Measurements from ENCODE around the gene NELFCD.
"Not testable (repeated sequence)": the region's sequence is repeated elsewhere in the genome, so short reads cannot be mapped to it uniquely, and the experiment has no call there.

Gene NELFCD

GRCh38 chr20:58945965-58946631 lies 35.0 kb upstream of the NELFCD start:
- no peak for DNase-seq (ENCODE audit: low read depth)
- no peak overlapping the region for H3K4me3 ChIP-seq (ENCODE audit: low read length)
- TF ChIP-seq CTCF (conservative IDR thresholded peaks at IDR 0.05; ENCODE audit: low read length) = no peak

DNA sequence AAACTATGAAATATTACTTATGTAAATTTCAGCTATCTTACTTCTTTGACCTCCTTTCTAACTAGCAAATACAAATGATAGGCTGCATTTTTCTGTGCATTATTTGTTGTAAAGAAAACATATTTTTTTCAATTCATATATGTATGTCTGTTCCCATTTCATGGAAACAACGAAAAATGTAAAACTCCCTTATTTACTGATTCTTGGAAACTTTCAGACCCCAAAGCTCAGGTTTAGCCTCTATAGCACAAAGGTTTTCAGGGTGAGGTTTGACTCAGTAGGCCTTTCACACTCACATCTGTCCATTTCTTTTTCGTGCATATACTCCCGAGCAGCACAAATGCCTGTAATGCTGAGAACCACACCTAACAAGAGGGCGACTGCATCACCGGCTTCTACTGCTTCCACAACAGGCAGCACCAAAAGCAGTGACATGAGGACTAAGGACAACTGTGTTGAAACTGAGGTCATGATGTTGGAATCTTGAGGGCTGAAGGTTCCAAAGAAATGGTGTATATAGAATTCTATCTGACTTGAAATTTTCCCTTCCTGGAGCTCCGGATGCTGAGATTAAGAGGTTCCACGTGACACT lies 33.2 kb upstream of the NELFCD start:
- H3K4me3 ChIP-seq (ENCODE audit: low read length); DNase-seq (ENCODE audit: low read depth): not testable (repeated sequence)

DNA sequence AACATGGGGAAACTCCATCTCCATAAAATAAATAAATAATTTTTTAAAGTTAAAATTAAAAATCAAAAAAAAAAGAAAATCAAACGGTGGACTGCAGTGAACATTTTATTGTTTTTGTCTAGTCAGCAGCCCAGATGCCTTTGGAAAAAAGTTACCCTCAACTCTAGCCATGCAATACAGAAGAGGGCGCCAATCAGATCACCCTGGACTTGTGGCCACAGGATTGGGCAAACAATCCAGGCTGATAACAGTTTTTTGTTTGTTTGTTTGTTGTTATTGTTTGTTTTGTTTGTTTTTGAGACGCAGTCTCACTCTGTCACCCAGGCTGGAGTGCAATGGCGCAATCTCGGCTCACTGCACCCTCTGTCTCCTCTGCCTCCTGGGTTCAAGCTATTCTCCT lies 30.5 kb upstream of the NELFCD start:
- H3K4me3 ChIP-seq (ENCODE audit: low read length) = no peak overlapping the region
- no peak for DNase-seq (ENCODE audit: low read depth)
- no peak; the same call in 1 of the 2 replicates for TF ChIP-seq CTCF (conservative IDR thresholded peaks at IDR 0.05; ENCODE audit: low read length)

DNA sequence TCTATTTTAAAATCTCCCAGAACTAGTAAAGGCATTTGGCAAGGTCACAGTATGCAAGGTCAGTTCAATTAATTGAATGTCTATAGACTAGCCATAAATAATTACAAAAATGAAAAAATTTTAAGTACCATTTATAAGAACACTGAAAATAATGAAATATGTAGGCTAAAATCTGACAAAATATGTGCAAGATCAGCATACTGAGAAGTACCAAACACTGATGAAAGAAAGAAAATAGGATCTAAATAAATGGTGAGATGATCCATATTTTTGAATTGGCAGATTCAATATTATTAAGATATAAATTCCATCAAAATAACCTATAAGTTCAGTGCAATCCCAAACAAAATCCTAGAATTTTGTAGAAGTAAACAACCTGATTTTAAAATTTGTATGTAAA lies 28.0 kb upstream of the NELFCD start:
- DNase-seq (ENCODE audit: low read depth) = no peak
- TF ChIP-seq CTCF (conservative IDR thresholded peaks at IDR 0.05; ENCODE audit: low read length) = no peak
- H3K4me3 ChIP-seq (ENCODE audit: low read length) = no peak overlapping the region

DNA sequence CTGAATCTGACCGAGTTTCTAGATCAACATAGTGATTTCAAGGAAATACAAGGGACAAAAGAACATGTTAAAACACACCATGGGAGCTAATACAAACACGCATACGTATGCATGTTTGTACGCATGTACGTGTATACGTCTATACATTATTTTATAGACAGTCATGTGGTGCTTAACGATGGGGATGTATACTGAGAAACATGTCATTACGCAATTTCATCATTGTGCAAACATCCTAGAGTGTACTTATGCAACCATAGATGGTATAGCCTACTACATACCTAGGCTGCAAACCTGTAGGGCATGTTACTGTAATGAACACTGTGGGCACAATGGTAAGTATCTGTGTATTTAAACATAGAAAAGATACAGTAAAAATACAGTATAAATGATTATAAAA lies 25.0 kb upstream of the NELFCD start:
- H3K4me3 ChIP-seq (ENCODE audit: low read length) = no peak overlapping the region
- DNase-seq (ENCODE audit: low read depth) = no peak
- TF ChIP-seq CTCF (conservative IDR thresholded peaks at IDR 0.05; ENCODE audit: low read length) = no peak

- TF ChIP-seq CTCF (conservative IDR thresholded peaks at IDR 0.05; ENCODE audit: low read length) = no peak
- H3K4me3 ChIP-seq (ENCODE audit: low read length) = no peak overlapping the region
These were observed 21.4 kb upstream of the NELFCD start for GRCh38 chr20:58959652-58960051.

DNA sequence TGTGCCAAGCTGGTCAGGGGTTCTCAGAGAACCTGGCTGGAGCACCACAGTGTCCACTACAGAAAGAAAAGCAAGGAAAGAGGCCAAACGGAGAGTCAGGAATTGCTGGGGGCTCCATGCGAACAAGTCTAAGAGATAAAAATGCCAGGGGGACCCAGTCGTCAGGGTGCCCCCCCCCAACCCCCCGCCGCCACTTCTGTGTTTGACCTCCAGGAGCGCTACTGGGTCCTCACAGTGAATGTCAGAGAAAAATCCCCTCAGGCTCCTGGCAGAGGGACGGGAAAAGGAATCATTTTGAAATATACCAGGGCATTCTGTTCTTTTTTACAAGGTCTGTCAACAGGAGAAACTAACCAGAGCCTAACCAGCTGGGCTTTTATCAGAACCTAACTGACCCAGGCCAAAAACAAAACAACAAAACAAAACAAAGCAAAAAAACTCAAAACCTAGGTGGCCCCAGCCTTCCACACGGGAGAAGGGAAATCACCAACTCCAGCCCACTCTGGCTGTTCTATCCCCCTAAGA lies 17.9 kb upstream of the NELFCD start:
- no peak overlapping the region for H3K4me3 ChIP-seq (ENCODE audit: low read length)
- no peak for DNase-seq (ENCODE audit: low read depth)
- TF ChIP-seq CTCF (conservative IDR thresholded peaks at IDR 0.05; ENCODE audit: low read length) = no peak

More at GRCh38 chr20:58959652-58960051, 21.4 kb upstream of the NELFCD start:
- no peak for DNase-seq (ENCODE audit: low read depth)

- DNase-seq (ENCODE audit: low read depth); H3K4me3 ChIP-seq (ENCODE audit: low read length): not testable (repeated sequence)
These were observed 17.1 kb upstream of the NELFCD start for GRCh38 chr20:58963922-58964321.
